NB4 (cell line): ENCODE data around the gene MCM3AP.

Source experiments
- CTCF ChIP-seq: IDR thresholded peaks from one replicate; pipeline ENCODE4 v1.5.1; 2012; ENCODE audit warnings: low read depth, low read length
- MAX ChIP-seq: IDR thresholded peaks from 2 replicates; pipeline ENCODE4 v1.6.1; 2011; ENCODE audit warnings: low read depth, low read length
- MYC ChIP-seq: IDR thresholded peaks from 2 replicates; pipeline ENCODE4 v1.6.1; 2011; ENCODE audit warnings: low read depth, low read length
- POLR2A ChIP-seq: IDR thresholded peaks from 2 replicates; pipeline ENCODE4 v1.6.1; 2011; ENCODE audit warnings: mild to moderate bottlenecking; ENCODE audit not compliant: insufficient read length; ENCODE audit errors: extremely low read depth

- TF ChIP-seq CTCF = no peak
- TF ChIP-seq MAX = no peak
- TF ChIP-seq POLR2A = no peak
- TF ChIP-seq MYC = no peak
Observed at GRCh38 chr21:46202592-46203202, 82.7 kb downstream of the MCM3AP start.
